Tibial nerve (tissue), 4 donors: ENCODE measurements around the gene WDR48. TPM values are rescaled to one million over a fixed set of nuclear protein-coding genes. Genes with fewer than 3 reads are reported as not detected.
A peak's percentile ranks its signal among the peaks of the same experiment; 100 is the strongest.
"Not testable (repeated sequence)": the region's sequence is repeated elsewhere in the genome, so short reads cannot be mapped to it uniquely, and the experiment has no call there.

ENCODE experiments used
- DNase-seq, 2 donors: peaks; one replicate each; pipeline ENCODE4 v3.0.0-alpha.2; 2019; ENCODE audit warnings: low spot score in 2 of 2
- H3K27ac ChIP-seq, 4 donors: fragments of 200-600 bp; sonication (generic) in 3 of 4; one replicate each; pipeline ENCODE4 v1.5.1; 2017 to 2019; ENCODE audit warnings: mild to moderate bottlenecking in 1 of 4
- H3K27me3 ChIP-seq, 2 donors: fragments of 200-600 bp; sonication (generic) in 1 of 2; one replicate each; pipeline versions ENCODE4 v1.5.1 to v1.6.0; 2017 to 2019
- H3K36me3 ChIP-seq, 3 donors: fragments of 200-600 bp; sonication (generic); one replicate each; pipeline ENCODE4 v1.5.1; 2018 to 2019
- H3K4me1 ChIP-seq, 4 donors: fragments of 200-600 bp; sonication (generic) in 3 of 4; one replicate each; pipeline ENCODE4 v1.5.1; 2017 to 2019
- H3K4me3 ChIP-seq, 4 donors: fragments of 200-600 bp; sonication (generic) in 3 of 4; one replicate each; pipeline ENCODE4 v1.5.1; 2017 to 2019; ENCODE audit warnings: mild to moderate bottlenecking in 1 of 4, moderate library complexity in 1 of 4
- H3K9me3 ChIP-seq, 4 donors: fragments of 200-600 bp; sonication (generic) in 3 of 4; one replicate each; pipeline ENCODE4 v1.5.1; 2017 to 2019
- EP300 ChIP-seq, 2 donors: sonication (generic); formaldehyde crosslinking; IDR thresholded peaks; one replicate each; pipeline ENCODE4 v1.6.1; 2017; ENCODE audit warnings: antibody characterized with exemption in 2 of 2, mild to moderate bottlenecking in 1 of 2
- POLR2A ChIP-seq, 2 donors: fragments of 450-650 bp; IDR thresholded peaks; one replicate each; pipeline ENCODE4 v1.6.1; 2017; ENCODE audit warnings: antibody characterized with exemption in 2 of 2, mild to moderate bottlenecking in 2 of 2, moderate library complexity in 2 of 2
- WGBS, 2 donors: methylation state at CpG; one replicate each; pipeline ENCODE4 v1.1.5; 2018; 5-methylcytosine and 5-hydroxymethylcytosine counted together
- total RNA-seq, 4 donors: library from RNA; depleted of rRNA; stranded (reverse); fragments of >200 nt; gene quantifications; one replicate each; pipeline ENCODE4 v1.1.0, GENCODE V29; 2016
- TF ChIP-seq, protein P1 (sequence below), 5 experiments: fragments of 200-600 bp in 3 of 5; fragments of 450-650 bp in 2 of 5; sonication (generic) in 3 of 5; IDR thresholded peaks; one replicate each; pipeline ENCODE4 v1.5.1; 2016 to 2019; ENCODE audit warnings: antibody characterized with exemption in 5 of 5, mild to moderate bottlenecking in 3 of 5, moderate library complexity in 2 of 5

Gene WDR48
- total RNA-seq, 4 donors from 2014 or later: 25.2 to 42.6 (median 36.5) TPM

DNA sequence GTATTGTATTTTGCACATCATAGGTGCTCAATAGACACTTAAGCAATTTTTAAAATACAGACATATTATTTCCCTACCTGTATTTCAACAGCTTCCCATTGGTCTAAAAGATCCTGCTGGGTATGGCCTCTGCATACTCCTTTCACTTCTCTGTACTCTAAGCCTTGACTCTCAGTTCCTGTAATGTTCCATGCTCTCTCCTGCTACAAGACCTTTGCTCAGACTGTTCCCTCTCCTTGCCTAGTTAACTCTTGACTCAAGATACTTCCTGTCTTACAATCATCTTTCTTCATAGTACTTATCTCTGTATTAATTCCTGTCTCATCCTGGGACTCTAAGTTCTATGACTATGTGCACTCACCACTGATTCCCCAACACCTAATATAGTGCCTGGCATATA, 1.8 kb upstream of the WDR48 start:
- no peaks in the 10 kb centered on the region for H3K36me3 ChIP-seq
- no peak overlapping the region for H3K27ac ChIP-seq
- H3K9me3 ChIP-seq: no peaks in the 10 kb centered on the region
- no peak for DNase-seq
- H3K4me1 ChIP-seq: peaks cover 0 to 39% (median 12%) of the 10 kb centered on the region in 4 donors
- no peaks in the 10 kb centered on the region for H3K27me3 ChIP-seq
- H3K4me3 ChIP-seq: no peak overlapping the region
- no peak for TF ChIP-seq POLR2A (IDR thresholded peaks at IDR 0.05)
- TF ChIP-seq EP300 (IDR thresholded peaks at IDR 0.05): no peak
- TF ChIP-seq, protein P1, sequence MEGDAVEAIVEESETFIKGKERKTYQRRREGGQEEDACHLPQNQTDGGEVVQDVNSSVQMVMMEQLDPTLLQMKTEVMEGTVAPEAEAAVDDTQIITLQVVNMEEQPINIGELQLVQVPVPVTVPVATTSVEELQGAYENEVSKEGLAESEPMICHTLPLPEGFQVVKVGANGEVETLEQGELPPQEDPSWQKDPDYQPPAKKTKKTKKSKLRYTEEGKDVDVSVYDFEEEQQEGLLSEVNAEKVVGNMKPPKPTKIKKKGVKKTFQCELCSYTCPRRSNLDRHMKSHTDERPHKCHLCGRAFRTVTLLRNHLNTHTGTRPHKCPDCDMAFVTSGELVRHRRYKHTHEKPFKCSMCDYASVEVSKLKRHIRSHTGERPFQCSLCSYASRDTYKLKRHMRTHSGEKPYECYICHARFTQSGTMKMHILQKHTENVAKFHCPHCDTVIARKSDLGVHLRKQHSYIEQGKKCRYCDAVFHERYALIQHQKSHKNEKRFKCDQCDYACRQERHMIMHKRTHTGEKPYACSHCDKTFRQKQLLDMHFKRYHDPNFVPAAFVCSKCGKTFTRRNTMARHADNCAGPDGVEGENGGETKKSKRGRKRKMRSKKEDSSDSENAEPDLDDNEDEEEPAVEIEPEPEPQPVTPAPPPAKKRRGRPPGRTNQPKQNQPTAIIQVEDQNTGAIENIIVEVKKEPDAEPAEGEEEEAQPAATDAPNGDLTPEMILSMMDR (IDR thresholded peaks at IDR 0.05): no peak

DNA sequence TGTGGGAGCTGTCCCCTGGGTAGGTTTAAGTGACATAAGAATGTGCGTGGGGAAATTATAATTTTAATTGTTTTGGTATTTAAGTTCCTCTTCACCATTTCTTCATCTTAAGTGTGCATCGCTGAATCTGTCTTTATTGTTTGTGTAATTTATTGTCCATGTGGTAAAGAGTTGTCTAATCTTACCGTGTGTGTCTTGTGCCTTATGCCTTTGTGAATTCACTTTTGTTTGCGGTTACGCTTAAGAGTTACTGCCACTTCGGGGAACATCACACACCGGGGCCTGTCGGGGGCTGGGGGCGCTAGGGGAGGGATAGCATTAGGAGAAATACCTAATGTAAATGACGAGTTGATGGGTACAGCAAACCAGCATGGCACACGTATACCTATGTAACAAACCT, 767 bp downstream of the WDR48 start:
- TF ChIP-seq POLR2A (IDR thresholded peaks at IDR 0.05) (no peak), EP300 (IDR thresholded peaks at IDR 0.05) (no peak)
- TF ChIP-seq, protein P1 (IDR thresholded peaks at IDR 0.05): no peak
- 2% methylated on average over 11 of the region's 11 CpGs for WGBS, 2 donors
- Histone ChIP-seq H3K4me3 (peak overlapping the region; percentile 77 to 99 (median 96)), H3K9me3 (no peaks in the 10 kb centered on the region), H3K4me1 (peaks cover 0 to 47% (median 12%) of the 10 kb centered on the region in 4 donors), H3K27ac (peak overlapping the region; percentile 82 to 96 (median 94)), H3K36me3 (no peaks in the 10 kb centered on the region), H3K27me3 (no peaks in the 10 kb centered on the region)
- DNase-seq: no peak

DNA sequence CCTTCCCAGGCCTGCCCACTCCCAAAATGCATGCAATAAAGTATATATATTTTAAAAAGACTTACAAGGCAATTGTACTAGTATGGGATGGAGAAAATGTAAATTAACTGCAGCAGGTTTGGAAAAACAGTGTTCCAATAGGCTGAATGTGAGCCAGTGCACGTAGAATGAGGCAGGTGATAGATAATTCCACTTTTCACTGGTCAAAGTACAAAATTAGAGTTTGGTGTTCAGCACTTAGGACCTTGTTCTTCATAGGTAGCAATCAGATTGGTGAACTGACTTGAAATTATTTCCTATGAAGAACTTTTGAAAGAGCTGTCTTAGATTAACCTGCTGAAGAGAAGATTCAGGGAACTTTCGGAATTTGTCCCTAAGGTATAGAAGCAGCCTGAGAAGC, 1.9 kb downstream of the WDR48 start:
- H3K4me3 ChIP-seq: no peak overlapping the region
- H3K4me1 ChIP-seq: peaks cover 0 to 47% (median 12%) of the 10 kb centered on the region in 4 donors
- H3K27me3 ChIP-seq: no peaks in the 10 kb centered on the region
- WGBS, 2 donors: 87 to 89% methylated on average over 2 of the region's 2 CpGs
- DNase-seq: no peak
- no peaks in the 10 kb centered on the region for H3K36me3 ChIP-seq
- no peak overlapping the region for H3K27ac ChIP-seq
- TF ChIP-seq POLR2A (IDR thresholded peaks at IDR 0.05) (no peak), EP300 (IDR thresholded peaks at IDR 0.05) (no peak)
- TF ChIP-seq, protein P1 (IDR thresholded peaks at IDR 0.05): no peak
- no peaks in the 10 kb centered on the region for H3K9me3 ChIP-seq

DNA sequence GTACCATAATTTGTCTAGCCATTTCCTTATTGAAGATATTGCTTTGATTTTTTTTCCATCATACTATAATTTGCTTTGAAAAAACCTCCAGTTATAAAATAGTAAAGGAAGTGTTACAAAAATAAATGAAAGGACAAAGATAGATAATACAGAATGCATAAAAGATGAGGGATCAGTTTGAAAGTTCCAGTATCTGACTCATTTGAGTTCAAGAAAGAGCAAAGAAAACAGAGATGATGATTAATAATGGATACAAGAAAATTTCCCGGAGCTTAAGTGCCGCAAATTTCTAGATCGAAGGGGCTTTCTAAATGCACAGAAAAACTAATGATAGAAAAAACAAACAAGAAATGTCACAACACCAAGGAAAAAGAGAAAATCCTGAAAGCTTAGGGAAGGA, 4.3 kb downstream of the WDR48 start:
- H3K36me3 ChIP-seq: no peaks in the 10 kb centered on the region
- no peak for DNase-seq
- 71% methylated on average over 3 of the region's 3 CpGs for WGBS, 2 donors
- TF ChIP-seq, protein P1 (IDR thresholded peaks at IDR 0.05): no peak
- no peak for TF ChIP-seq POLR2A (IDR thresholded peaks at IDR 0.05)
- TF ChIP-seq EP300 (IDR thresholded peaks at IDR 0.05): no peak
- no peaks in the 10 kb centered on the region for H3K27me3 ChIP-seq
- H3K4me3 ChIP-seq: no peak overlapping the region
- no peak overlapping the region for H3K27ac ChIP-seq
- H3K9me3 ChIP-seq: no peaks in the 10 kb centered on the region
- peaks cover 0 to 38% (median 12%) of the 10 kb centered on the region in 4 donors for H3K4me1 ChIP-seq

- H3K36me3 ChIP-seq: peaks cover 0 to 16% (median 0%) of the 10 kb centered on the region in 3 donors
- not testable (repeated sequence) for DNase-seq, H3K27me3 ChIP-seq, H3K9me3 ChIP-seq, H3K27ac ChIP-seq, H3K4me3 ChIP-seq
- WGBS, 2 donors: 72 to 78% methylated on average over 2 of the region's 2 CpGs
- peaks cover 0 to 14% (median 0%) of the 10 kb centered on the region in 4 donors for H3K4me1 ChIP-seq
Measured at GRCh38 chr3:39061228-39061627, 9.4 kb downstream of the WDR48 start.

GRCh38 chr3:39062180-39062579, 10.4 kb downstream of the WDR48 start:
- Histone ChIP-seq H3K36me3 (peaks cover 0 to 25% (median 0%) of the 10 kb centered on the region in 3 donors), H3K4me3 (no peak overlapping the region), H3K9me3 (no peaks in the 10 kb centered on the region), H3K27ac (no peak overlapping the region), H3K27me3 (no peaks in the 10 kb centered on the region), H3K4me1 (peaks cover 0 to 7% (median 0%) of the 10 kb centered on the region in 4 donors)
- no peak for DNase-seq
- TF ChIP-seq, protein P1 (IDR thresholded peaks at IDR 0.05): no peak
- no peak for TF ChIP-seq EP300 (IDR thresholded peaks at IDR 0.05)
- TF ChIP-seq POLR2A (IDR thresholded peaks at IDR 0.05): no peak
- 49 to 59% methylated on average over 1 of the region's 1 CpG for WGBS, 2 donors
